BLaER1 (cell line): ENCODE data around the gene ACTL6A.

Source experiments
- H3K27ac ChIP-seq: shearing (Covaris generic); formaldehyde crosslinking; 2 replicates; pipeline ENCODE4 v1.8.1; 2022
- H3K27me3 ChIP-seq: shearing (Covaris generic); formaldehyde crosslinking; 2 replicates; pipeline ENCODE4 v1.8.1; 2022
- H3K36me3 ChIP-seq: shearing (Covaris generic); formaldehyde crosslinking; 2 replicates; pipeline ENCODE4 v1.8.1; 2022
- H3K4me1 ChIP-seq: shearing (Covaris generic); formaldehyde crosslinking; 2 replicates; pipeline ENCODE4 v1.8.1; 2022
- H3K4me2 ChIP-seq: shearing (Covaris generic); formaldehyde crosslinking; 2 replicates; pipeline ENCODE4 v1.8.1; 2022
- H3K4me3 ChIP-seq: shearing (Covaris generic); formaldehyde crosslinking; 2 replicates; pipeline ENCODE4 v1.8.1; 2022
- H3K9ac ChIP-seq: shearing (Covaris generic); formaldehyde crosslinking; 2 replicates; pipeline ENCODE4 v1.8.1; 2022
- H3K9me3 ChIP-seq: shearing (Covaris generic); formaldehyde crosslinking; 2 replicates; pipeline ENCODE4 v1.8.1; 2022
- H4K20me1 ChIP-seq: shearing (Covaris generic); formaldehyde crosslinking; 2 replicates; pipeline ENCODE4 v1.8.1; 2022
- Cebpa-rat ChIP-seq: shearing (Covaris generic); IDR thresholded peaks from 2 replicates; pipeline ENCODE4 v1.8.1; 2022

The ACTL6A gene

GRCh38 chr3:179610066-179610465, 47.3 kb downstream of the ACTL6A start:
- peaks cover 18% of the 10 kb centered on the region for H3K36me3 ChIP-seq

GRCh38 chr3:179613807-179614206, 51.1 kb downstream of the ACTL6A start:
- Histone ChIP-seq H3K9me3 (peaks cover 6% of the 10 kb centered on the region; the same call in 1 of the 2 replicates), H3K27me3 (no peaks in the 10 kb centered on the region), H3K4me2 (no peak overlapping the region), H3K4me1 (no peaks in the 10 kb centered on the region), H3K9ac (no peak overlapping the region), H3K27ac (no peak overlapping the region), H3K36me3 (peaks cover 39% of the 10 kb centered on the region), H4K20me1 (no peaks in the 10 kb centered on the region; the same call in 1 of the 2 replicates), H3K4me3 (no peak overlapping the region)
- TF ChIP-seq Cebpa-rat: no peak

More at GRCh38 chr3:179610066-179610465, 47.3 kb downstream of the ACTL6A start:
- Histone ChIP-seq H3K4me1 (peaks cover 19% of the 10 kb centered on the region), H3K27ac (no peak overlapping the region), H3K9me3 (no peaks in the 10 kb centered on the region), H3K4me3 (no peak overlapping the region), H3K9ac (no peak overlapping the region), H3K4me2 (no peak overlapping the region), H3K27me3 (no peaks in the 10 kb centered on the region), H4K20me1 (no peaks in the 10 kb centered on the region; the same call in 1 of the 2 replicates)
- no peak for TF ChIP-seq Cebpa-rat

GRCh38 chr3:179615458-179616173, 52.9 kb downstream of the ACTL6A start:
- Histone ChIP-seq H3K36me3 (peaks cover 32% of the 10 kb centered on the region), H3K4me3 (no peak overlapping the region), H3K4me1 (no peaks in the 10 kb centered on the region), H3K27me3 (no peaks in the 10 kb centered on the region), H4K20me1 (no peaks in the 10 kb centered on the region; the same call in 1 of the 2 replicates), H3K4me2 (no peak overlapping the region), H3K27ac (no peak overlapping the region), H3K9ac (no peak overlapping the region), H3K9me3 (peaks cover 9% of the 10 kb centered on the region; the same call in 1 of the 2 replicates)
- no peak for TF ChIP-seq Cebpa-rat

- H3K27me3 ChIP-seq: no peaks in the 10 kb centered on the region
- no peak overlapping the region for H3K4me2 ChIP-seq
- H3K4me3 ChIP-seq: no peak overlapping the region
- TF ChIP-seq Cebpa-rat: no peak
- peaks cover 78% of the 10 kb centered on the region for H3K36me3 ChIP-seq
- H3K4me1 ChIP-seq: no peaks in the 10 kb centered on the region
- peaks cover 9% of the 10 kb centered on the region; the same call in 1 of the 2 replicates for H3K9me3 ChIP-seq
- H3K27ac ChIP-seq: no peak overlapping the region
- H4K20me1 ChIP-seq: no peaks in the 10 kb centered on the region
- H3K9ac ChIP-seq: no peak overlapping the region
Measured at GRCh38 chr3:179622023-179622422, 59.3 kb downstream of the ACTL6A start.

GRCh38 chr3:179624451-179624850, 61.7 kb downstream of the ACTL6A start:
- Histone ChIP-seq H3K9me3 (no peaks in the 10 kb centered on the region), H3K27ac (no peak overlapping the region), H3K4me3 (no peak overlapping the region), H3K4me1 (no peaks in the 10 kb centered on the region), H3K36me3 (peaks cover 57% of the 10 kb centered on the region), H3K27me3 (no peaks in the 10 kb centered on the region), H3K9ac (no peak overlapping the region), H4K20me1 (no peaks in the 10 kb centered on the region), H3K4me2 (no peak overlapping the region)
- no peak for TF ChIP-seq Cebpa-rat

GRCh38 chr3:179630753-179631451, 68.2 kb downstream of the ACTL6A start:
- Histone ChIP-seq H3K4me2 (no peak overlapping the region), H3K36me3 (peaks cover 5% of the 10 kb centered on the region; the same call in 1 of the 2 replicates)

More at GRCh38 chr3:179630753-179631451, 68.2 kb downstream of the ACTL6A start:
- H3K27me3 ChIP-seq: no peaks in the 10 kb centered on the region
- H3K9me3 ChIP-seq: no peaks in the 10 kb centered on the region
- no peaks in the 10 kb centered on the region for H3K4me1 ChIP-seq
- H3K4me3 ChIP-seq: no peak overlapping the region
- no peak for TF ChIP-seq Cebpa-rat
- no peak overlapping the region for H3K27ac ChIP-seq
- no peak overlapping the region for H3K9ac ChIP-seq
- no peaks in the 10 kb centered on the region for H4K20me1 ChIP-seq
